Measurements from ENCODE around the gene GNG12.

Gene GNG12

GRCh38 chr1:67838180-67838910, 5.1 kb upstream of the GNG12 start:
- DNase-seq (ENCODE audit: insufficient read length) (no peak), FAIRE-seq (no peak)
- TF ChIP-seq TAF1 (IDR thresholded peaks at IDR 0.05; ENCODE audit: borderline replicate concordance, low read depth, low read length) (no peak), POLR2A (IDR thresholded peaks at IDR 0.05; ENCODE audit: low read depth, low read length) (no peak), POLR2AphosphoS5 (IDR thresholded peaks at IDR 0.05; ENCODE audit: low read depth, low read length) (no peak)

GRCh38 chr1:67836769-67837168, 3.5 kb upstream of the GNG12 start:
- no peak for TF ChIP-seq TAF1 (IDR thresholded peaks at IDR 0.05; ENCODE audit: borderline replicate concordance, low read depth, low read length)
- TF ChIP-seq POLR2AphosphoS5 (IDR thresholded peaks at IDR 0.05; ENCODE audit: low read depth, low read length): no peak
- no peak for TF ChIP-seq POLR2A (IDR thresholded peaks at IDR 0.05; ENCODE audit: low read depth, low read length)
- DNase-seq (ENCODE audit: insufficient read length): no peak
- no peak for FAIRE-seq

- FAIRE-seq (no peak), DNase-seq (ENCODE audit: insufficient read length) (no peak)
- TF ChIP-seq POLR2A (IDR thresholded peaks at IDR 0.05; ENCODE audit: low read depth, low read length) (no peak), POLR2AphosphoS5 (IDR thresholded peaks at IDR 0.05; ENCODE audit: low read depth, low read length) (no peak), TAF1 (IDR thresholded peaks at IDR 0.05; ENCODE audit: borderline replicate concordance, low read depth, low read length) (no peak)
Measured at GRCh38 chr1:67835663-67836452, 2.6 kb upstream of the GNG12 start.

- FAIRE-seq (no peak), DNase-seq (ENCODE audit: insufficient read length) (no peak)
- no peak for TF ChIP-seq POLR2A (IDR thresholded peaks at IDR 0.05; ENCODE audit: low read depth, low read length)
- no peak for TF ChIP-seq POLR2AphosphoS5 (IDR thresholded peaks at IDR 0.05; ENCODE audit: low read depth, low read length)
- TF ChIP-seq TAF1 (IDR thresholded peaks at IDR 0.05; ENCODE audit: borderline replicate concordance, low read depth, low read length): no peak
Measured at GRCh38 chr1:67834246-67834877, 1.1 kb upstream of the GNG12 start.

- TF ChIP-seq POLR2A (IDR thresholded peaks at IDR 0.05; ENCODE audit: low read depth, low read length): no peak
- no peak for TF ChIP-seq TAF1 (IDR thresholded peaks at IDR 0.05; ENCODE audit: borderline replicate concordance, low read depth, low read length)
- TF ChIP-seq POLR2AphosphoS5 (IDR thresholded peaks at IDR 0.05; ENCODE audit: low read depth, low read length): no peak
- DNase-seq (ENCODE audit: insufficient read length): no peak
- FAIRE-seq: no peak
Measured at GRCh38 chr1:67833602-67833940, 304 bp upstream of the GNG12 start.

GRCh38 chr1:67831850-67832513, 1.3 kb downstream of the GNG12 start:
- FAIRE-seq (no peak), DNase-seq (ENCODE audit: insufficient read length) (no peak)
- TF ChIP-seq POLR2A (IDR thresholded peaks at IDR 0.05; ENCODE audit: low read depth, low read length) (no peak), POLR2AphosphoS5 (IDR thresholded peaks at IDR 0.05; ENCODE audit: low read depth, low read length) (no peak), TAF1 (IDR thresholded peaks at IDR 0.05; ENCODE audit: borderline replicate concordance, low read depth, low read length) (no peak)

GRCh38 chr1:67830928-67831830, 2.1 kb downstream of the GNG12 start:
- FAIRE-seq (no peak), DNase-seq (ENCODE audit: insufficient read length) (no peak)
- TF ChIP-seq POLR2AphosphoS5 (IDR thresholded peaks at IDR 0.05; ENCODE audit: low read depth, low read length) (no peak), POLR2A (IDR thresholded peaks at IDR 0.05; ENCODE audit: low read depth, low read length) (no peak), TAF1 (IDR thresholded peaks at IDR 0.05; ENCODE audit: borderline replicate concordance, low read depth, low read length) (no peak)

- no peak for TF ChIP-seq POLR2AphosphoS5 (IDR thresholded peaks at IDR 0.05; ENCODE audit: low read depth, low read length)
- DNase-seq (ENCODE audit: insufficient read length) (no peak), FAIRE-seq (no peak)
Measured at GRCh38 chr1:67830226-67830625, 3.0 kb downstream of the GNG12 start.

- FAIRE-seq (no peak), DNase-seq (ENCODE audit: insufficient read length) (no peak)
- TF ChIP-seq TAF1 (IDR thresholded peaks at IDR 0.05; ENCODE audit: borderline replicate concordance, low read depth, low read length): no peak
- TF ChIP-seq POLR2A (IDR thresholded peaks at IDR 0.05; ENCODE audit: low read depth, low read length): no peak
- TF ChIP-seq POLR2AphosphoS5 (IDR thresholded peaks at IDR 0.05; ENCODE audit: low read depth, low read length): no peak
Measured at GRCh38 chr1:67827688-67828087, 5.6 kb downstream of the GNG12 start.

GRCh38 chr1:67825591-67825990, 7.7 kb downstream of the GNG12 start:
- FAIRE-seq (no peak), DNase-seq (ENCODE audit: insufficient read length) (no peak)
- TF ChIP-seq POLR2AphosphoS5 (IDR thresholded peaks at IDR 0.05; ENCODE audit: low read depth, low read length) (no peak), POLR2A (IDR thresholded peaks at IDR 0.05; ENCODE audit: low read depth, low read length) (no peak), TAF1 (IDR thresholded peaks at IDR 0.05; ENCODE audit: borderline replicate concordance, low read depth, low read length) (no peak)
